A375 (cell line): ENCODE results near the gene FAM53C. TPM values are rescaled to one million over a fixed set of nuclear protein-coding genes. Genes with fewer than 3 reads are reported as not detected.

Experiments used
- total RNA-seq: library from RNA; depleted of rRNA; stranded (reverse); fragments of >200 nt; shearing (Covaris generic); gene quantifications from 2 replicates; pipeline ENCODE4 v1.2.3, GENCODE V29; 2014; rRNA removed

FAM53C gene
- total RNA-seq = 37.4 and 39.6 TPM in 2 replicates

GRCh38 chr5:138337685-138338410, at the start of gene FAM53C:
Gene FAM53C, plus strand, starts transcription at chr5:138338266. Its CDS starts 3,070 bp downstream, at chr5:138341336.

GRCh38 chr5:138331449-138332368, 6.4 kb upstream of the FAM53C start, which contains the start of gene CDC25C:
Gene CDC25C, minus strand, starts transcription at chr5:138331804. Its CDS starts 624 bp downstream, at chr5:138331180.

GRCh38 chr5:138352071-138352721, 14.1 kb downstream of the FAM53C start, which contains the start of gene KDM3B:
Gene KDM3B, plus strand, starts transcription at chr5:138352685. Its CDS starts 111 bp downstream, at chr5:138352796.

Other genes with a start within 250 kb of the FAM53C start
- gene NME5, start 198.8 kb upstream of the FAM53C start, total RNA-seq = not detected in 2 replicates
- 53.7 and 56.9 TPM in 2 replicates for gene BRD8, start 159.6 kb upstream of the FAM53C start, total RNA-seq
- gene KIF20A, start 159.2 kb upstream of the FAM53C start, total RNA-seq = 60.6 and 61.7 TPM in 2 replicates
- gene CDC23, start 124.9 kb upstream of the FAM53C start, total RNA-seq = 23.9 and 28.7 TPM in 2 replicates
- gene GFRA3, start 63.6 kb upstream of the FAM53C start, total RNA-seq = 0.08 TPM in 1 of 2 replicates, not detected in the other
- gene CDC25C, start 6.5 kb upstream of the FAM53C start, total RNA-seq = 15.4 and 17.2 TPM in 2 replicates
- 31.7 and 32.9 TPM in 2 replicates for gene KDM3B, start 14.4 kb downstream of the FAM53C start, total RNA-seq
- gene REEP2, start 100.8 kb downstream of the FAM53C start, total RNA-seq = 16.9 and 18.6 TPM in 2 replicates
- 10.7 and 16.8 TPM in 2 replicates for gene EGR1, start 127.2 kb downstream of the FAM53C start, total RNA-seq
- 162 and 168 TPM in 2 replicates for gene ETF1, start 205.0 kb downstream of the FAM53C start, total RNA-seq
- 529 and 553 TPM in 2 replicates for gene HSPA9, start 237.1 kb downstream of the FAM53C start, total RNA-seq